Amygdala (tissue), 56 donors: Measurements from ENCODE around the gene TMBIM6.
A peak's percentile ranks its signal among the peaks of the same experiment; 100 is the strongest.

Source experiments
- DNase-seq, 56 donors: peaks; one replicate each; lab custom pipeline; 2025; lab: John Stamatoyannopoulos, UW

The TMBIM6 gene

GRCh38 chr12:49809906-49810389 is 68.6 kb downstream of the TMBIM6 start:
- peak in 27 of 56 donors; percentile 9 to 67 (median 37) for DNase-seq

GRCh38 chr12:49811136-49811535 is 69.8 kb downstream of the TMBIM6 start:
- no peak for DNase-seq

GRCh38 chr12:49811961-49812401 is 70.6 kb downstream of the TMBIM6 start:
- DNase-seq: no peak

- DNase-seq: no peak
These were observed 71.8 kb downstream of the TMBIM6 start for GRCh38 chr12:49813131-49813530.
